GM18517 (cell line): Measurements from ENCODE around the gene MXI1.

Experiments used
- ATAC-seq: cut with Tn5 transposase; IDR thresholded peaks from one replicate; pipeline ENCODE4 v1.9.1; 2021; ENCODE audit warnings: mild to moderate bottlenecking, moderate library complexity; ENCODE audit not compliant: unreplicated experiment

Gene MXI1

DNA sequence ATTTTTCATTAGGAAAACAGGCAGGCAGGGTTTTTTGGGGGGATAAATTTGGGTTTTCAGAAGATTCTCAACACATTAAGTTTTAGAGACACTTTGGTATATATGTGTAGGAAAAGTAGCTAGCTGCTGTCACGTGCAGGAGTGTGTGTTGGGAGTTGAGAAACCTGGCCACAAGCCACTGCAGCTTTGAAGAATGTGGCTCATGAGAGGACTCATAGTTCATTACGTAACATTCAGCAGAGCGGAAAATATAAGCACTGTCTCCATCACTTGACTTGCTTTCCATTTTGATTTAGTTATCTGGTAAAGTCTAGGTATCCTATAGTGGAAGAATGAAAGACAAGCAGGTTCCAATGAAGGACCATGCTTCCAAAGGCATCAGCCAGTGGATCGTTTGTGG is 66.1 kb downstream of the MXI1 start:
- no peak for ATAC-seq

DNA sequence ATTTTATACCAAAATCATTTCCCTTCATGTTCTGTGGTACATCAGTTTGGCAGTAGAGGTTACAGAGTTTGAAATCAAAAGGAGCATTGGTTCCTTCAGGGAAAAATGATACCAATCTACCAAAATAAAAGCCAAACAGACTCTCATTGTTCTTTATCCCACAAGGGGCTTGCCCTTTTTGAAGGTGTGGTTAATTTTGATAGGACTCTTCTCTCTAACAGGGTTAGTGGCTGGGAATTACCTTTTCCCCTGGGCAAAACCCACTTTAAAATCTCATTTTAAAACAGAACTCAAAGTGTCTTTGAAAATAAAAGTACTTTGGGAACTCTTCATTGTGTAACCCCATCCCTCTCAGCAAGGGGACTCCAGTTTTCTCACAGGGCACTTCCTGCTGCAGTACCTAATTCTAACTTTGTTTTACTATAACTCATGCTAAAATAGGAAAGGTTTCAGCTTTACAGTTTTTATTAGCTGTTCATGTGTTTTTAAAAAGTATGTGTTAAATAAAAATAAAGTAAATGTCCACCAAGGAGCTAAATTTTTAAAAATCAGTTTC is 66.7 kb downstream of the MXI1 start:
- no peak for ATAC-seq

DNA sequence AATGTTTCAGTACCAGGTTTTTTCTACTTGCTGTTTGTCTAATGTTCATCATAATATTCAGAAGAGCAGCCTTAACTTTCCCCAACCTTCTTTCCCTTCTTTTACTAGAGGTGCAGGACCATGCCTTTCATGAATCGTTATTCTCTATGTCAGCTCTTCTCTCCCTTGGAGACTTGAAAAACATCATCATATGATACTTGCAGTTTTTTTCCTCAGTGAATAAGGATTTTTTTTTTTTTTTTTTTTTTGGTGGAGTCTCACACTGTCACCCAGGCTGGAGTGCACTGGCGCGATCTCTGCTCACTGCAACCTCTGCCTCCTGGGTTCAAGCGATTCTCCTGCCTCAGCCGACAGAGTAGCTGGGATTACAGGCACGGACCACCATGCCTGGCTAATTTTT is 67.2 kb downstream of the MXI1 start:
- ATAC-seq, result no peak

DNA sequence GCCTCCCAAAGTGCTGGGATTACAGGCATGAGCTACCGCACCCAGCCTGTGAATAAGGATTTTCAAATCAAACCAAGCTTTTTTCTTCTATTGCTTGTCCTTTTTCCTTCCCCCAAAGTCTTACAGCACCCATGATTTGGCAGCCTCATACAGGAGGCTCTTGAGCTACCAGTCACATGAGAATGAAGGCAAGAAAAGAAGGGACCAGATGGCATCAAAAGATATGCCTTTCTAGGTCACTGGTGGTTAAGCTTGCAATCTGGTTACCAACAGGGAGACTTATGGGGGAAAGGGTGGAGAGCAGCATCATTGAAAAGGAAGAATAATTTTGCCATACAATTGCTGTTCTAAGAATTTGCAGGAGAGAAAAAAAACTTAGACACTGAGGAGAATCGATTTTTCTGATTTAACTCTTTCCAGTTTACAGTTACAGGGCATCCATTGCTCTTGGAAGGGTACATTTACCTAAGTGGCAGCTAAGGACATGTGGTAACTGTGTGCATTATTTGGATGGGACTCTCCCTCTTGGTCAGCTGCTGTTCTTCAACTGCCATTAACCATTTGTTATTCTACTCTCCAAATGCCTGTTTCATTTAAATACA is 67.8 kb downstream of the MXI1 start:
- ATAC-seq, result no peak

DNA sequence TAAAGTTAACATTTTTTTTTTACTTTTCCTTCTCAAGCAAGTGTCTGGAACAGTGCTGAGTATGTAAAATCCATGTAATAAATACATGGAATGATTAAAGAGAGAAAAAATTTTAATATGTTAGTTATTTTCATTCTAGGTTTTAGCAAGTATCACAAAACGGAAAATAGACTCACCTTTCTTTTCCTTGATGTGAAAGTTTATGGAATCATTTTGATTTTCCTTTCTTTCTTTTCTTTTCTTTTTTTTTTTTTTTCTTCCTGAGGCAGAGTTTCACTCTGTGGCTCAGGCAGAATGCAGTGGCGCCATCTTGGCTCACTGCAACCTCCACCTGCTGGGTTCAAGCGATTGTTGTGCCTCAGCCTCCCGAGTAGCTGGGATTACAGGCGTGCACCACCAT is 69.2 kb downstream of the MXI1 start:
- no peak for ATAC-seq

DNA sequence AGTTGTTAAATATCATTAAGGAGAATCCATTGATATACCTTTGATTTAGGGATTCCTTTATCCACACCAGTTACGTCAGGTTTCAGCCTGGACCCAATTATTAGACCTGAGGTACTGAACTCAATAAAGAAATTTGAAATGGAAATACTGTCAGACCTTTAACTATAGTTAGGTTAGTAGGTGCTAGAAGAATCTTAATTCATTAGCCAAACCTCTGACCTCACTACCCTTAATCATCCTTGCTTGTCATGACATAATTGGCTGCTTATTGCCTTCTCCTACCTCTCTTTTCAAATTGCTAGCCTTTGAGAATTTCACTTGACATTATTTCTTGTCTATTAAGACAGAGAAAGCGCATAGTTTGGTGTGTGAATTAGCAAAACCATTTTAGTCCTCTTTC is 70.2 kb downstream of the MXI1 start:
- ATAC-seq, result no peak

DNA sequence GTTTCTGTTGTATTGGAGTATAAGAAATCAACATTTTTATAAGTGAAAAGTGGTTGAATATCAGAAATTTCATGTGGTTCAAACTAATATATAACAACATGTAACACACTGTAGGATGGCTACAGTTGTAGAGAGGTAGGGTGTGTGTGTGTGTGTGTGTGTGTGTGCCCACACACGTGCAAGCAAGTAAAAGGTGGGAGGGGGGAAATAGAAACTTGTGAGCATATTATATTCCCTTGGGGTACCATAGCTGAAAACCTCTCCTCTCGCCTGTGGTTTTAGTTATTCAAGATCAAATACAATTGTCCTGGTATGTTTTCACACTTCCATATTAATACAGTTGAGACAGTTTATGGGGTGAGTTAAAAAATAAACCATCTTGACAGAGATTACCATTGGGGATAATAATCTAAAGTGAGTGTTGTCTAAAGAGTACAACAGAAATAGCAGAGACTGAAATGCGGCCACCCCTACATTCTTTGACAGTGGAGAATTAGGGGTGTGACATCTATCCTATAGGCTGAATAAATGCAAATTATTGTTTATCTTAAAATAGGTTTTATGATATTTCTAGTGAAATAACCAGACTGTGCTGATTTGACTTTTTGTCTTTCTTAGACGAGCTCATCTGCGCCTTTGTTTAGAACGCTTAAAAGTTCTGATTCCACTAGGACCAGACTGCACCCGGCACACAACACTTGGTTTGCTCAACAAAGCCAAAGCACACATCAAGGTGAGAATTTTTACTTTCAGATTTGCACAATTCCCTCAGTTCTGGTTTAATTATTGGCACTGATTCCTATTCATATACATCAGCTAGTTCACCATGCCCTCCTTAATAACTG is 71.4 kb downstream of the MXI1 start:
- no peak for ATAC-seq

DNA sequence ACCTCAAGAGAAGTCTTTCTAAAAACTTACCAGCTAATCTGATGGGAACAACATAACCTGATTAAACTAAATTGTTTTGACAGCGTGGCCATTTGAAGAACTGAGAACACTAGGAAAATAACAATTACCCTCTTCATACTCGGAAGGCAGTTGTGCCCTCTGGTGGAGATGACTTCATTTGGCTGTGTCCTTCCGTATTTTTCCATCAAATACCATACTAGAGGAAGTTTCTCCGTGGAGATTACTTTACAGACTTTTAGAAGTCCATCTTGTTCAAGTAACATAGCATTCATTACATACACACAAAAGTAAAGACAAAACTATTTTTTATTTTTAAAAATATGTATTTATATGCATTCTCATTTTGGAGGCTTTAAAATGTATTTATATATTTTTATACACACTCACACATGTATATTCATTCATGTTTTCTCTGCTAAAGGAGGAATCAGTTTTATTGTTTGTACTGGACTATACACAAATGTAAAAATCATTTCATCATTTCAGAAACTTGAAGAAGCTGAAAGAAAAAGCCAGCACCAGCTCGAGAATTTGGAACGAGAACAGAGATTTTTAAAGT is 72.1 kb downstream of the MXI1 start:
- no peak for ATAC-seq

DNA sequence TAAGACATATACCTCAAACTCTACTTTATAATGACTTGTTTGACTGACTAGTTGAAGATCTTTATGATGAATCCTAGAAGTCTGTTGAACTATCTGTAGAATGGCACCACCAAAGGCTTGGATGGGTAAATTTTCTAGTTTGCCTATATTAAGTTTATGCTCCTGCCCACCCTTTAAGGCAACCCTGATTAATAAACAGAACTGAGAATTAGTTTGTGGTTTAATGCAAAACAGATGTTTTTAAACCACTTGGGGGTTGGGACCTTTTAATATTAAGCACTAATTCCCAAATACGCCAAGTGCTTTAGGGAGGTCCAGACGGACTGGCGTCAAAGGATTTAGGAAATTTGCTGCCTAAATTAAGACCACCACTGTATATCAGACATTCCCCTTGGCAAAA is 76.9 kb downstream of the MXI1 start:
- no peak for ATAC-seq

DNA sequence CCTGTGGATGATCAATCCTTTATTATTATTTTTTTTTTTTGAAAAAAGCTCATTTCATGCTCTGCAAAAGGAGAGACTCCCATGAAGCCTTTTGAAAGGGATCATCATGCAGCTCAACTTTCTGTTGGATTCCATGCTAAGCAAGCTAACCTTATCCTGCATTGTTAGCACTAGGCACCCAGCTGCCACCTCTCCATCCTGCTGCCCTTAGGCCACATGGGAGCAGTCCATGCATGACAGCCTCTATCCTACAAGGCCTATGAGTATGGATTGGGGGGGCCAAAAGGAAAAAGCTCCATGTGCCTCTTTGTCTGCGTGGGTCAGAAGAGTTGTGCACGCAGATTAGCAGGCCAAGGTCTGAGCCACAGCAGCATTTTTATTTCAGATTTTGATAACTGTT is 78.1 kb downstream of the MXI1 start:
- ATAC-seq, result no peak

DNA sequence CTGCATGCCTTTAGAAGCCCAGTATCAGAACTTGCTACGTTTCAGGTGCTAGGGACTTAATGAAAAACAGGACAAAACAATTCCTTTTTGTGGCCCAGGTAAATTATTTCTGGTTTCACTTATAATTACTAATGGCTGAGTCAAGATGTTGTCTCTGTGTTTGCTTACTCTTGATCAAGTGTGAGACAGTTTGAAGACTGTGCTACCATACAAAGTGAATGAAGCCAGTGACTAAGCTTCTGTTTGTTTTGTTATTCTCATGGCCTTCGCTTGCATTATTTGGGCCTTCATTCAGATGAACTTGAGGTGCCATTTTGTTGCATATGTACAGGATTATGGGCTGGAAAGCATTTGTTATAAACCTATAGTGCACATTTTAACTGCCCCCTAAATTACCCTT is 79.4 kb downstream of the MXI1 start:
- no peak for ATAC-seq

DNA sequence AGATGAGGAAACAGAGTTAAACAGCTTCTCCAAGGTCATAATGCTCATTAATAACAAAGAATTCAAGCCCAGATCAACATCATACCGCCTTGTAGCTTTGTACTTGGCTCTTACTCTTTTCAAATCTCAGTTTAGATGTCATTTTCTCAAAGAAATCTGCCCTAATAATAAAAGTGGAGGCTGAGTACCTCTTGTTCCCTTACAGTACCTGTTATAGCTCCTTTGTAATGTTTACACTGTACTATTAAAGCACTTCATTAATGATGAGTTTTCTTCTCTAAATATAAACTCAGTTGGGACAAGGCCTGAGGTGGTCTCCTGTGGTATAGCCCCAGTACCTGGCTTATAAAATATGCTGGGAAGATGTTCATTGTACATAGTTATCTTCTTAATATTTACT is 89.6 kb downstream of the MXI1 start:
- no peak for ATAC-seq

DNA sequence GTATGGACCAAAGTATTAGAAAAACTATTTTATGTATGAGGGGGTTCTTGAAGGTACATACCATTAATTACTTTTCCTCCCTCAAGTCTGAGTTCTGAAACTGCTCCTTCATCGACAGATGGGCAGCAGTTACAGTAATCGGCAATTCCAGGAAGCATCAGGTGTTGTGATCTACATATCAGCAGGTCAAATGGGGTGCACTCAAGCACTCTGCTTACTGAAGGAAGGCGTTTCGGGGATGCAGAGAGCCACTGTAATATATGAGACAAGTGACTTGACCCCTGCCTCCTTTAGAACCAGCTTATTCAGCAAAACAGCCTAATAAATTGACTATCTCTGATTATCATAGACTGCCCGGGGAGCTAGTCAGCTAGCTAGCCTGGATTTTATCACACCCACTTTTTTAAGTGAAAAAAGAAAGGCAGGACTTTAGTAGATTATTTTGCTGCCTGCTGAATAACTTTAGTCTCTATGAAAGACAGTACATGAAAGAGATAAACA is 93.1 kb downstream of the MXI1 start:
- no peak for ATAC-seq

DNA sequence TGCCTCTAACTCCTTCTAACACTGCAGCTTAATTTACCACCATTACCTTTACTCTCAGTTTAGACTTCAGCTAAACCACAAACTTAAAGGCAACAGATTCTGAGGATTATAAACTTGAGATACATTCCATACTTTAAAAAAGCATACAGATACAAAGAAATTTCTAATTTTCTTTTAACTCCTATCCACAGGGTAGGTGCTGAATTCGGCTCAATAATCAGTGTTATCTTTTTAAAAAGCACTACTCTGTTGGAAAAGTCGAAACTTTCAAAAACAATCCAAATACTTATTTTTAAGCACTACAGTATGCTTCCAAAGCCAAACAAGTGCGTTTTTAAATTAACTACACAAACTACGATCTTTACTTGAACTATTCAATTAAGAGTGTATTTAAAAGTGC is 96.3 kb downstream of the MXI1 start:
- no peak for ATAC-seq

DNA sequence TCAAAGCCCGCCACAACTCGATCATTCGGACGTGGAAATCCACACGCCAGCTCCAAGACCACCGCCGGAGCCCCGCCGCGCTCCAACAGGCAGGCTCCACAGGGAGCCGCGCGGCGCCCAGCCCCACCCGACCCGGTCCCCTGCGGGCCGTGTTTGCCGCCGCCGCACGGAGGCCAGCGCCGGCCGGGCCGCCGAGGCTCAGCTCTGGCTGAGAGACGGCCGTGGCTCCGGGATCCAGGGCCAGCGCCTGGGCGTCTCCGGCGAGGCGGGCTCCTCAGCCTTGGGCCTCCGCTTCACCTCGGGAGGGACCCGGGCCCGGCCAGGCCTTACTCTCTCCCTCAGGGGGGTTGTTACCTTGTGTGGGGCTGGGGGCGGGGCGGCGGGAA is 97.0 kb downstream of the MXI1 start:
- ATAC-seq, result peak; percentile 8

DNA sequence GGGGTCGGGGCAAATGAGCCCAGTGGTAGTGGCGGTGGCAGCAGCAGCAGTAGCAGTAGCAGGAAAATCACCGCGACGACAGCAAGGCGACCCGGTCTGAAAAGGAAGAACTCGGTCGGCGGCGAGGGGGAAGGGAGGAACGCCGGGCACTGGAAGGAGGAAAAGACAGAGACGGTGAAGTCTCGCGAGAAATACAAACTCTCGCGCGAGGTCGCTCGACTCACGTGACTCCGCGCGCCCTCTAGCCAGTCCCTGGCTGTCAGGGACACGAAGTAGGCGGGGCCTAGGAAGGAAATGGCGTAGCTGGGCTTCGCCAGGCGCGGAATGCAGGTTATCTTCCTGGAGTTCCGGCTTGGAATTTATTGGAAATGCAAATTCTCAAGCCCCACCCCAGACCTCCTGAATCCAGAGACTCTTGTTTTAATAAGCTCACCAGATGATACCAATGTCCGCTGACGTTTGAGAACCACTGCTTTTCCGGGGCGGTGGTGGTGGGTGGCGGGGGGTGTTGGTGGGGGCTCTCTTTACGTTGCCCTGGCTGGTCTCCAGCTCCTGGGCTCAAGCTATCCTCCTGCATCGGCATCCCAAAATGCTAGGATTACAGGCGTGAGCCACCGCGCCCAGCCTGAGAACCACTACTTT is 97.5 kb downstream of the MXI1 start, which contains the start of gene SMNDC1:
TSS of gene SMNDC1 (minus strand) at position 141 of the 642 bp plus-strand sequence. CDS start 1,333 bp downstream, outside the sequence.
- ATAC-seq, result peak; percentile 89

DNA sequence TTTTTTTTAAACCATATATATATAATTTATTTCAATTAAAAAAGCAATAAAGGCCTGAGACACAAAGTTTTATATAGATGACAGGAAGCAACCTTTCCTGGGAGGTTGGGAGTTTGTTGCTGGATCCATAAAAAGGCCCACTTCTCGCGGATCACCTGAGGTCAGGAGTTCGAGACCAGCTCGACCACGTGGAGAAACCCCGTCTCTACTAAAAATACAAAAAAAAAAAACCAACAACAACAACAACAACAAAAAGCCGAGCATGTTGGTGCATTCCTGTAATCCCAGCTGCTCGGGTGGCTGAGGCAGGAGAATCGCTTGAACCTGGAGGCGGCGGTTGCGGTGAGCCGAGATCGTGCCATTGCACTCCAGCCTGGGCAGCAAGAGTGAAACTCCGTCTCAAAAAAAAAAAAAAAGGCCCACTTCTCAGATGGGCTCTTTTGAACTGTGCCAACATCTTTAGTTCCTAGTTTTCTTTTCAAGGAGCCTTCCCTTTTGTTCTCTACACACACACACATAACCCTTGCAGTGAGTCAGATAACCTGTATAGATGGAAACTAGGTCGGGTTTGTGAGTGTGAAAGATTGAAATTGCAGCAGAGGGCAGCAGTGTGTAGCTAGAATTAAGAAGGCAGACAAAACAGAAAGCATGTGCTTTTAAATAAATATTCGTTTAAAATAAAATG is 98.5 kb downstream of the MXI1 start:
- peak; percentile 65 for ATAC-seq

DNA sequence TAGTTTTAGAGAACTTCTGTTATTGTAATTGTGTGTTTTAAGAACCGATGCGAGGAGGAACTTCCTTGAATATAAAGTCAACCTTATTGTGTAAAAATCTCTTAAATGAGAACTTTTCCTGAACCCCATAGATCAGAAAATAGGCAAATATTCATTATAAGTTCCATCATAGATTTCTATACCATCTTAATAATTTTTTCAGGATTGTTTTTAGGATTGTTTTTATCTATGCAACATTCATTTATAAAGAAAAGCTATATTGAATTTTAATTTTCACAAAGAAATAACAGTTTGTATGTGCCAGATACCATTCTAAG is 99.0 kb downstream of the MXI1 start:
- no peak for ATAC-seq

DNA sequence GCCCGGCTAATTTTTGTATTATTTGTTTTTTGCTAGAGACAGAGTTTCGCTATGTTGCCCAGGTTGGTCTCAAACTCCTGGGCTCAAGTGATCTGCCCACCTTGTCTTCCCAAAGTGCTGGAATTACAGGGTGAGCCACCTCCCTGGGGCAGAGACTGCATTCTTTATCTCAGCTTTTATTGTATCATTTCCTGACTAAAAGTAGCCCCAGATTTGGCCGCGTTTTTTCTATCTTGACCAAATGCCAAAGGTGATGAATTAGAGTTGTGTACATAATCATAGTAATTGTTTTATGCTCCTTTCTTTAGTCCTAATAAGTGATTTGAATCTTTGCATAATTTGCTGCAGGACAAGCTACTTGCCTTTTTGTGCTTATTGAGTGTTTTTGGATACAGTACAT is 100.4 kb downstream of the MXI1 start:
- no peak for ATAC-seq

DNA sequence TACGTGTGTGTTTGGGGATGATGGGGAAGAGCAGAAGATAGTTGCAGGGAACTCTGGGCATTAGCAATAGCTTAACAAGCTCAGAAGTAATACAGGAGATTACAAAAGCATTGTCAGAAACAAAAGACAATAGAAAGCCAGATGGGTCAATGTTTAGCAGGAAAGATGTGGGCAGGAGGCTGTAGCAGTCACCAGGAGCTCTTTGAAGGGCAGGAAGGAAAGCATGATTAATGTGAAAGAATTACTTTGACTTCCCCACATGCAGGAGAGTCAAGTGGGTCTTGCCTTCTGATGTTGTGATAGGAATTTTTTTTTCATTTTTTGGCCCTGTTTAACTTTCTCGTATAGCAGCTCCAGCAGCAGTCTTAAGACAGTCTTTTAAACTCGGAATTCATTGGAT is 103.3 kb downstream of the MXI1 start:
- no peak for ATAC-seq
